H1 (cell line): ENCODE results near the gene CD81.

Experiments
- ASH2L ChIP-seq: fragments of 200-600, 300-600 bp; sonication (generic); IDR thresholded peaks from one replicate; pipeline ENCODE4 v1.7.1; 2017; ENCODE audit warnings: low read length
- CEBPB ChIP-seq: IDR thresholded peaks from 2 replicates; pipeline ENCODE4 v1.6.1; 2012; ENCODE audit warnings: low read depth, low read length
- CHD1 ChIP-seq: IDR thresholded peaks from 2 replicates; pipeline ENCODE4 v1.6.1; 2012; ENCODE audit warnings: low read depth, low read length, improper control_type of control experiment
- EGR1 ChIP-seq: IDR thresholded peaks from 2 replicates; pipeline ENCODE4 v1.6.1; 2011; ENCODE audit warnings: low read depth, low read length, borderline replicate concordance
- EZH2 ChIP-seq: fragments of 200-600 bp; sonication (generic); IDR thresholded peaks from 2 replicates; pipeline ENCODE4 v1.7.1; 2012; ENCODE audit warnings: low read depth, mild to moderate bottlenecking, moderate library complexity, low read length, inconsistent platforms; ENCODE audit not compliant: severe bottlenecking
- GABPA ChIP-seq: IDR thresholded peaks from 2 replicates; pipeline ENCODE4 v1.6.1; 2011; ENCODE audit warnings: mild to moderate bottlenecking, low read length, moderate library complexity, borderline replicate concordance; ENCODE audit not compliant: insufficient read depth
- HDAC2 ChIP-seq, 2 experiments: fragments of 300-600 bp in 1 of 2; sonication (generic) in 1 of 2; IDR thresholded peaks; 2 replicates each; pipeline ENCODE4 v1.6.1; 2011 to 2012; ENCODE audit warnings: low read depth in 2 of 2, low read length in 2 of 2, mild to moderate bottlenecking in 2 of 2, moderate library complexity in 2 of 2, borderline replicate concordance in 1 of 2, inconsistent platforms in 1 of 2
- HDAC6 ChIP-seq: IDR thresholded peaks from one replicate; pipeline ENCODE4 v1.7.1; 2012; ENCODE audit warnings: low read depth, mild to moderate bottlenecking, inconsistent platforms, low read length, moderate library complexity
- RFX5 ChIP-seq: IDR thresholded peaks from 2 replicates; pipeline ENCODE4 v1.6.1; 2011; ENCODE audit warnings: low read depth, low read length, improper control_type of control experiment, borderline replicate concordance
- SP2 ChIP-seq: IDR thresholded peaks from 2 replicates; pipeline ENCODE4 v1.6.1; 2012; ENCODE audit warnings: mild to moderate bottlenecking, low read length, inconsistent platforms
- TF ChIP-seq, protein P1 (sequence below), 3 experiments: IDR thresholded peaks; 1 replicate in 2 of 3; 2 replicates in 1 of 3; pipeline versions ENCODE4 v1.5.1 to v1.6.1; 2011; ENCODE audit warnings: low read length in 3 of 3, mild to moderate bottlenecking in 3 of 3, inconsistent platforms in 2 of 3, low read depth in 1 of 3, moderate library complexity in 1 of 3; ENCODE audit not compliant: insufficient read depth in 1 of 3; ENCODE audit errors: control extremely low read depth in 1 of 3
- TF ChIP-seq, protein P2 (sequence below): IDR thresholded peaks from 2 replicates; pipeline ENCODE4 v1.6.1; 2012; ENCODE audit warnings: low read length, inconsistent platforms
- TF ChIP-seq, protein P3 (sequence below): IDR thresholded peaks from 2 replicates; pipeline ENCODE4 v1.6.1; 2012; ENCODE audit warnings: inconsistent platforms

DNA sequence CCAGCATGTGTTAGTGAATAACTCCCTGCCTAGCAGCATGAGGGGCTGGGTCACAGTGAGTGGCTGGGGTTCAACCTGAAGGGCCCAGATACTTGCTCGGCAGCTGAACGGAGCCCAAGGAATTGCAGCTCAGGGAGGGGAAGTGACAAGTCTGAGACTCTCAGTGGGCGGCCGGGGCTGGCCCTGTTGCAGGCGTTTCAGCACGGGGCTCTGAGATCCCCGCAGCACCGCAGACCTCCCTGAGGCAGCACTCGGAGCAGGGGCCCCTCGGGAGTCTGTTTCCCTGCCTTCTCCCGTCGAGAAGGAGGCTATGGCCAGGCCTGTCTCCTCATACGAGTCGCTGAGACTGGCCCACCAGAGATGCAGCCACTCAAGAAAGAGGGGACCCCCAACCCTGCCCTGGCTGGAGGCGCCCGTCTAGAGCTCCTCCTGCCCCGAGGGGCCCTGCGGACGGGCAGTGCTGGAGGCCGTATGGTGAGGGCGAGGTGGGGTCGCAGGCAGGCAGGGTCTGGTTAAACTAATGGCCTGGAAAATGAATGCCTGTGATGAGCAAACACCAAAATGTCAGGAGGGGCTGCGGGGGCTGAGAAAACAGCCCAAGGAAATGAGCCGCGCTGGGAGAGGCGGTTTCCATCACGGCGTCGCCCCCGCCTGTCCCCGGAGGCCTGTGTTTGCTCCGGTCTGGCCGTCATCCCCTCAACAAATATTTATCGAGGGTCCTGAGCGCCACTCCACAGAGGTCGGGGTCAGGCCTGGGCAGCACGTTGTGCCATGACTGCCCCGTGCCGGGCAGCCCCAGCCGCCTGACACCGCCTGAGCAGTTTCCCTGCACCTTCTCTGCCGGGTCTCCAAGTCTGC lies 32.7 kb downstream of the CD81 start:
- TF ChIP-seq, protein P1, sequence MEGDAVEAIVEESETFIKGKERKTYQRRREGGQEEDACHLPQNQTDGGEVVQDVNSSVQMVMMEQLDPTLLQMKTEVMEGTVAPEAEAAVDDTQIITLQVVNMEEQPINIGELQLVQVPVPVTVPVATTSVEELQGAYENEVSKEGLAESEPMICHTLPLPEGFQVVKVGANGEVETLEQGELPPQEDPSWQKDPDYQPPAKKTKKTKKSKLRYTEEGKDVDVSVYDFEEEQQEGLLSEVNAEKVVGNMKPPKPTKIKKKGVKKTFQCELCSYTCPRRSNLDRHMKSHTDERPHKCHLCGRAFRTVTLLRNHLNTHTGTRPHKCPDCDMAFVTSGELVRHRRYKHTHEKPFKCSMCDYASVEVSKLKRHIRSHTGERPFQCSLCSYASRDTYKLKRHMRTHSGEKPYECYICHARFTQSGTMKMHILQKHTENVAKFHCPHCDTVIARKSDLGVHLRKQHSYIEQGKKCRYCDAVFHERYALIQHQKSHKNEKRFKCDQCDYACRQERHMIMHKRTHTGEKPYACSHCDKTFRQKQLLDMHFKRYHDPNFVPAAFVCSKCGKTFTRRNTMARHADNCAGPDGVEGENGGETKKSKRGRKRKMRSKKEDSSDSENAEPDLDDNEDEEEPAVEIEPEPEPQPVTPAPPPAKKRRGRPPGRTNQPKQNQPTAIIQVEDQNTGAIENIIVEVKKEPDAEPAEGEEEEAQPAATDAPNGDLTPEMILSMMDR (IDR thresholded peaks at IDR 0.05; ENCODE audit: control extremely low read depth in 1 of 3, insufficient read depth in 1 of 3, low read depth in 1 of 3, low read length in 3 of 3) = no peak
- TF ChIP-seq HDAC2 (IDR thresholded peaks at IDR 0.05; ENCODE audit: borderline replicate concordance in 1 of 2, low read depth in 2 of 2, low read length in 2 of 2) (no peak), ASH2L (no peak), HDAC6 (no peak), EZH2 (no peak), SP2 (no peak), RFX5 (no peak), CEBPB (no peak), GABPA (no peak), CHD1 (no peak), EGR1 (no peak)
- TF ChIP-seq, protein P2, sequence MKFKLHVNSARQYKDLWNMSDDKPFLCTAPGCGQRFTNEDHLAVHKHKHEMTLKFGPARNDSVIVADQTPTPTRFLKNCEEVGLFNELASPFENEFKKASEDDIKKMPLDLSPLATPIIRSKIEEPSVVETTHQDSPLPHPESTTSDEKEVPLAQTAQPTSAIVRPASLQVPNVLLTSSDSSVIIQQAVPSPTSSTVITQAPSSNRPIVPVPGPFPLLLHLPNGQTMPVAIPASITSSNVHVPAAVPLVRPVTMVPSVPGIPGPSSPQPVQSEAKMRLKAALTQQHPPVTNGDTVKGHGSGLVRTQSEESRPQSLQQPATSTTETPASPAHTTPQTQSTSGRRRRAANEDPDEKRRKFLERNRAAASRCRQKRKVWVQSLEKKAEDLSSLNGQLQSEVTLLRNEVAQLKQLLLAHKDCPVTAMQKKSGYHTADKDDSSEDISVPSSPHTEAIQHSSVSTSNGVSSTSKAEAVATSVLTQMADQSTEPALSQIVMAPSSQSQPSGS = no peak
- TF ChIP-seq, protein P3, sequence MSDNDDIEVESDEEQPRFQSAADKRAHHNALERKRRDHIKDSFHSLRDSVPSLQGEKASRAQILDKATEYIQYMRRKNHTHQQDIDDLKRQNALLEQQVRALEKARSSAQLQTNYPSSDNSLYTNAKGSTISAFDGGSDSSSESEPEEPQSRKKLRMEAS = no peak
